HepG2 (cell line): ENCODE measurements around the gene ARAP1. TPM values are rescaled to one million over a fixed set of nuclear protein-coding genes. Genes with fewer than 3 reads are reported as not detected.
A peak's percentile ranks its signal among the peaks of the same experiment; 100 is the strongest.

Experiments
- CBX1 ChIP-seq: IDR thresholded peaks from one replicate; pipeline ENCODE4 v1.6.1; 2016; ENCODE audit warnings: antibody characterized with exemption, low read depth
- ESRRA ChIP-seq: sonication (generic); formaldehyde crosslinking; IDR thresholded peaks from 2 replicates; pipeline ENCODE4 v1.5.1; 2020; ENCODE audit warnings: mild to moderate bottlenecking, low read depth, missing genetic modification reagents
- GZF1 ChIP-seq: sonication (generic); formaldehyde crosslinking; IDR thresholded peaks from 2 replicates; pipeline ENCODE4 v1.5.1; 2020; ENCODE audit warnings: mild to moderate bottlenecking, missing genetic modification reagents
- KMT2B ChIP-seq: IDR thresholded peaks from 2 replicates; pipeline ENCODE4 v1.6.1; 2016; ENCODE audit warnings: missing genetic modification reagents, missing compliant biosample characterization
- RBFOX2 ChIP-seq: fragments of 200-400 bp; formaldehyde crosslinking; IDR thresholded peaks from 2 replicates; pipeline ENCODE4 v1.6.1; 2017; ENCODE audit warnings: low read depth, mild to moderate bottlenecking, low read length
- RFXANK ChIP-seq: IDR thresholded peaks from 2 replicates; pipeline ENCODE4 v1.6.1; 2016
- ZFAT ChIP-seq: sonication (generic); formaldehyde crosslinking; conservative IDR thresholded peaks from 2 replicates; pipeline ENCODE4 v1.8.1; 2023; ENCODE audit warnings: missing genetic modification reagents, inconsistent platforms
- ZNF543 ChIP-seq: sonication (generic); formaldehyde crosslinking; IDR thresholded peaks from 2 replicates; pipeline ENCODE4 v1.4.0; 2020; ENCODE audit warnings: mild to moderate bottlenecking, missing genetic modification reagents
- ZNF564 ChIP-seq: sonication (generic); formaldehyde crosslinking; IDR thresholded peaks from 2 replicates; pipeline ENCODE4 v1.8.1; 2023; ENCODE audit warnings: mild to moderate bottlenecking, missing genetic modification reagents
- ZNF746 ChIP-seq: sonication (generic); formaldehyde crosslinking; IDR thresholded peaks from 2 replicates; pipeline ENCODE4 v1.8.0; 2022; ENCODE audit warnings: mild to moderate bottlenecking, missing genetic modification reagents
- ZSCAN22 ChIP-seq: sonication (generic); formaldehyde crosslinking; IDR thresholded peaks from 2 replicates; pipeline ENCODE4 v1.4.0; 2020; ENCODE audit warnings: mild to moderate bottlenecking, missing genetic modification reagents
- polyA plus RNA-seq, 8 experiments: library from polyadenylated mRNA; depleted of rRNA in 3 of 8; stranded (reverse) in 7 of 8; unstranded in 1 of 8; fragments of >200 nt; fragmentation: Illumina TruSeq in 4 of 8; extraction: Trizol in 4 of 8; gene quantifications; 2 replicates each; pipeline versions ENCODE4 v1.2.1 to v1.2.3, GENCODE V29; 2011 to 2016; ENCODE audit warnings: low read depth in 4 of 8, missing spikeins in 1 of 8, mixed read lengths in 1 of 8; ENCODE audit not compliant: insufficient read depth in 1 of 8
- total RNA-seq, 5 experiments: library from RNA; depleted of rRNA; stranded (reverse); fragments of >200 nt; fragmentation: Illumina TruSeq; extraction: Trizol; gene quantifications; 2 replicates each; pipeline ENCODE4 v1.2.3, GENCODE V29; 2016; ENCODE audit warnings: low read depth in 1 of 5
- TF ChIP-seq, protein P1 (sequence below): sonication (generic); formaldehyde crosslinking; IDR thresholded peaks from 2 replicates; pipeline ENCODE4 v1.4.0; 2020; ENCODE audit warnings: missing genetic modification reagents
- TF ChIP-seq, protein P2 (sequence below): sonication (generic); formaldehyde crosslinking; IDR thresholded peaks from 2 replicates; pipeline ENCODE4 v1.4.0; 2020; ENCODE audit warnings: missing genetic modification reagents
- TF ChIP-seq, protein P3 (sequence below): sonication (generic); formaldehyde crosslinking; IDR thresholded peaks from 2 replicates; pipeline ENCODE4 v1.5.0; 2020; ENCODE audit warnings: mild to moderate bottlenecking, missing genetic modification reagents, borderline replicate concordance
- TF ChIP-seq, protein P4 (sequence below): sonication (generic); formaldehyde crosslinking; IDR thresholded peaks from 2 replicates; pipeline ENCODE4 v1.4.0; 2020; ENCODE audit warnings: missing genetic modification reagents

The ARAP1 gene
- total and polyA plus RNA-seq, 2 of the 13 experiments (the other 11 are each of a cell fraction or from before 2014, with no cell fraction given), result 43.2 to 55.5 TPM

DNA sequence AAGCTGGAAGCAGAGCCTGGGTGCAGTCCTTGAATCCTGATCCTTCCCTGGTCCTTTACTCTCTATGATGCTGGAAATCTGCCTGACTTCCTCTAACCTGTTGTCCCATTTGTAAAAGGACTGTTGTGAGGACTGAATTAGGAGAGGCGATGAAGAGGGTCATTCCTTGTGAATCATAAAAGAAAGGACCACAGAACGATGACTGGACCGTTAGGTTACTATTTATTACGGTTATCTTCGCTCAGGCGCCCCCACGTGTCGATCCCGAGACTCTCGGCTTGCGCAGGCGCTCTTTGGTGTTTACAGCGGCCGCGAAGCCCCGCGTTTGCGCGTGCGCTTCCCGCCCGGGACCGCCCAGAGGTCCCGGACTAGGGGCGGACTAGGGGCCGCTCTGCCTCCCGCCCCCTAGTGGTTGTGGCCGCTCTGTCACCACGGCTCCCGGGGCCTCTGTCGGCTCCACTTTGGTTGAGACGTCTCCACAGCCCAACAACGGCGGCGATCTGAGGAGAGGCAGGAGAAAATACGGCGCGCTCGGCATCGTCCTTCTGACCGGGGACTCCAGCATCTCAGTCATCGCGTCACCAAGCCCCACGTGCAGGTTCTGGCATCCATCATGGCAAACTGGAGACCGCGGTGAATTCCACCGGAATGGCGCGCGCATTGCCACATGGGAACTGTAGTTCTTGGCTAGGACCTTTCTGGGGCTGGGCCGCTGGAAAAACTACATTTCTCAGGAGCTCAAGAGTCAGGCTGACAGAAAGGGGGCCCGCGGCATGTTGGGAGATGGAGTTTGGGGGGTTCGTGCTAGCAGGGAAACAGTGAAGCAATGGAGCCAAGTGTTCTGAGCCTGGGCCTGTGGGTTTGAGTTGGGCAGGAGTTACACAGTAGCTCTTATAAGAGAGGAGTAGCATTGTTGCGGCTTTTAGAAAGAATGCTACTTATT is 41.5 kb upstream of the ARAP1 start, which contains the start of gene STARD10 (continued):
- TF ChIP-seq KMT2B (CRISPR knock-in tag) (peak; percentile 73; the same call in 1 of the 2 replicates), ZFAT (CRISPR knock-in tag) (no peak), GZF1 (CRISPR knock-in tag) (0 out of 2 replicates have a peak, but pooled peaks have one; percentile 27), RBFOX2 (peak; percentile 72), ZNF746 (no peak), ZSCAN22 (peak; percentile 56; the same call in 1 of the 2 replicates), ZNF543 (peak; percentile 71; the same call in 1 of the 2 replicates), CBX1 (no peak), ESRRA (0 out of 2 replicates have a peak, but pooled peaks have one; percentile 13), ZNF564 (CRISPR knock-in tag) (peak; percentile 73; the same call in 1 of the 2 replicates), RFXANK (CRISPR knock-in tag) (0 out of 2 replicates have a peak, but pooled peaks have one; percentile 33)
- TF ChIP-seq, protein P1, sequence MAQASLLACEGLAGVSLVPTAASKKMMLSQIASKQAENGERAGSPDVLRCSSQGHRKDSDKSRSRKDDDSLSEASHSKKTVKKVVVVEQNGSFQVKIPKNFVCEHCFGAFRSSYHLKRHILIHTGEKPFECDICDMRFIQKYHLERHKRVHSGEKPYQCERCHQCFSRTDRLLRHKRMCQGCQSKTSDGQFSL, result no peak
- TF ChIP-seq, protein P2, sequence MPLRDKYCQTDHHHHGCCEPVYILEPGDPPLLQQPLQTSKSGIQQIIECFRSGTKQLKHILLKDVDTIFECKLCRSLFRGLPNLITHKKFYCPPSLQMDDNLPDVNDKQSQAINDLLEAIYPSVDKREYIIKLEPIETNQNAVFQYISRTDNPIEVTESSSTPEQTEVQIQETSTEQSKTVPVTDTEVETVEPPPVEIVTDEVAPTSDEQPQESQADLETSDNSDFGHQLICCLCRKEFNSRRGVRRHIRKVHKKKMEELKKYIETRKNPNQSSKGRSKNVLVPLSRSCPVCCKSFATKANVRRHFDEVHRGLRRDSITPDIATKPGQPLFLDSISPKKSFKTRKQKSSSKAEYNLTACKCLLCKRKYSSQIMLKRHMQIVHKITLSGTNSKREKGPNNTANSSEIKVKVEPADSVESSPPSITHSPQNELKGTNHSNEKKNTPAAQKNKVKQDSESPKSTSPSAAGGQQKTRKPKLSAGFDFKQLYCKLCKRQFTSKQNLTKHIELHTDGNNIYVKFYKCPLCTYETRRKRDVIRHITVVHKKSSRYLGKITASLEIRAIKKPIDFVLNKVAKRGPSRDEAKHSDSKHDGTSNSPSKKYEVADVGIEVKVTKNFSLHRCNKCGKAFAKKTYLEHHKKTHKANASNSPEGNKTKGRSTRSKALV (CRISPR knock-in tag), result no peak
- TF ChIP-seq, protein P3, sequence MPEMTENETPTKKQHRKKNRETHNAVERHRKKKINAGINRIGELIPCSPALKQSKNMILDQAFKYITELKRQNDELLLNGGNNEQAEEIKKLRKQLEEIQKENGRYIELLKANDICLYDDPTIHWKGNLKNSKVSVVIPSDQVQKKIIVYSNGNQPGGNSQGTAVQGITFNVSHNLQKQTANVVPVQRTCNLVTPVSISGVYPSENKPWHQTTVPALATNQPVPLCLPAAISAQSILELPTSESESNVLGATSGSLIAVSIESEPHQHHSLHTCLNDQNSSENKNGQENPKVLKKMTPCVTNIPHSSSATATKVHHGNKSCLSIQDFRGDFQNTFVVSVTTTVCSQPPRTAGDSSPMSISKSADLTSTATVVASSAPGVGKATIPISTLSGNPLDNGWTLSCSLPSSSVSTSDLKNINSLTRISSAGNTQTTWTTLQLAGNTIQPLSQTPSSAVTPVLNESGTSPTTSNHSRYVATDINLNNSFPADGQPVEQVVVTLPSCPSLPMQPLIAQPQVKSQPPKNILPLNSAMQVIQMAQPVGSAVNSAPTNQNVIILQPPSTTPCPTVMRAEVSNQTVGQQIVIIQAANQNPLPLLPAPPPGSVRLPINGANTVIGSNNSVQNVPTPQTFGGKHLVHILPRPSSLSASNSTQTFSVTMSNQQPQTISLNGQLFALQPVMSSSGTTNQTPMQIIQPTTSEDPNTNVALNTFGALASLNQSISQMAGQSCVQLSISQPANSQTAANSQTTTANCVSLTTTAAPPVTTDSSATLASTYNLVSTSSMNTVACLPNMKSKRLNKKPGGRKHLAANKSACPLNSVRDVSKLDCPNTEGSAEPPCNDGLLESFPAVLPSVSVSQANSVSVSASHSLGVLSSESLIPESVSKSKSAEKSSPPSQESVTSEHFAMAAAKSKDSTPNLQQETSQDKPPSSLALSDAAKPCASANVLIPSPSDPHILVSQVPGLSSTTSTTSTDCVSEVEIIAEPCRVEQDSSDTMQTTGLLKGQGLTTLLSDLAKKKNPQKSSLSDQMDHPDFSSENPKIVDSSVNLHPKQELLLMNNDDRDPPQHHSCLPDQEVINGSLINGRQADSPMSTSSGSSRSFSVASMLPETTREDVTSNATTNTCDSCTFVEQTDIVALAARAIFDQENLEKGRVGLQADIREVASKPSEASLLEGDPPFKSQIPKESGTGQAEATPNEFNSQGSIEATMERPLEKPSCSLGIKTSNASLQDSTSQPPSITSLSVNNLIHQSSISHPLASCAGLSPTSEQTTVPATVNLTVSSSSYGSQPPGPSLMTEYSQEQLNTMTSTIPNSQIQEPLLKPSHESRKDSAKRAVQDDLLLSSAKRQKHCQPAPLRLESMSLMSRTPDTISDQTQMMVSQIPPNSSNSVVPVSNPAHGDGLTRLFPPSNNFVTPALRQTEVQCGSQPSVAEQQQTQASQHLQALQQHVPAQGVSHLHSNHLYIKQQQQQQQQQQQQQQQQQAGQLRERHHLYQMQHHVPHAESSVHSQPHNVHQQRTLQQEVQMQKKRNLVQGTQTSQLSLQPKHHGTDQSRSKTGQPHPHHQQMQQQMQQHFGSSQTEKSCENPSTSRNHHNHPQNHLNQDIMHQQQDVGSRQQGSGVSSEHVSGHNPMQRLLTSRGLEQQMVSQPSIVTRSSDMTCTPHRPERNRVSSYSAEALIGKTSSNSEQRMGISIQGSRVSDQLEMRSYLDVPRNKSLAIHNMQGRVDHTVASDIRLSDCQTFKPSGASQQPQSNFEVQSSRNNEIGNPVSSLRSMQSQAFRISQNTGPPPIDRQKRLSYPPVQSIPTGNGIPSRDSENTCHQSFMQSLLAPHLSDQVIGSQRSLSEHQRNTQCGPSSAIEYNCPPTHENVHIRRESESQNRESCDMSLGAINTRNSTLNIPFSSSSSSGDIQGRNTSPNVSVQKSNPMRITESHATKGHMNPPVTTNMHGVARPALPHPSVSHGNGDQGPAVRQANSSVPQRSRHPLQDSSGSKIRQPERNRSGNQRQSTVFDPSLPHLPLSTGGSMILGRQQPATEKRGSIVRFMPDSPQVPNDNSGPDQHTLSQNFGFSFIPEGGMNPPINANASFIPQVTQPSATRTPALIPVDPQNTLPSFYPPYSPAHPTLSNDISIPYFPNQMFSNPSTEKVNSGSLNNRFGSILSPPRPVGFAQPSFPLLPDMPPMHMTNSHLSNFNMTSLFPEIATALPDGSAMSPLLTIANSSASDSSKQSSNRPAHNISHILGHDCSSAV (CRISPR knock-in tag), result no peak
- TF ChIP-seq, protein P4, sequence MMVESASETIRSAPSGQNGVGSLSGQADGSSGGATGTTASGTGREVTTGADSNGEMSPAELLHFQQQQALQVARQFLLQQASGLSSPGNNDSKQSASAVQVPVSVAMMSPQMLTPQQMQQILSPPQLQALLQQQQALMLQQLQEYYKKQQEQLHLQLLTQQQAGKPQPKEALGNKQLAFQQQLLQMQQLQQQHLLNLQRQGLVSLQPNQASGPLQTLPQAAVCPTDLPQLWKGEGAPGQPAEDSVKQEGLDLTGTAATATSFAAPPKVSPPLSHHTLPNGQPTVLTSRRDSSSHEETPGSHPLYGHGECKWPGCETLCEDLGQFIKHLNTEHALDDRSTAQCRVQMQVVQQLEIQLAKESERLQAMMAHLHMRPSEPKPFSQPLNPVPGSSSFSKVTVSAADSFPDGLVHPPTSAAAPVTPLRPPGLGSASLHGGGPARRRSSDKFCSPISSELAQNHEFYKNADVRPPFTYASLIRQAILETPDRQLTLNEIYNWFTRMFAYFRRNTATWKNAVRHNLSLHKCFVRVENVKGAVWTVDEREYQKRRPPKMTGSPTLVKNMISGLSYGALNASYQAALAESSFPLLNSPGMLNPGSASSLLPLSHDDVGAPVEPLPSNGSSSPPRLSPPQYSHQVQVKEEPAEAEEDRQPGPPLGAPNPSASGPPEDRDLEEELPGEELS (CRISPR knock-in tag), result peak; percentile 53
